K562 (cell line): ENCODE data around the gene ADNP. TPM values are rescaled to one million over a fixed set of nuclear protein-coding genes. Genes with fewer than 3 reads are reported as not detected.

Source experiments
- BDP1 ChIP-seq: IDR thresholded peaks from 3 replicates; pipeline ENCODE4 v1.6.1; 2011; ENCODE audit not compliant: insufficient read length, insufficient read depth
- CEBPG ChIP-seq, 3 experiments: fragments of 200-800 bp in 1 of 3; sonication (Bioruptor generic) in 1 of 3; sonication (generic) in 1 of 3; formaldehyde crosslinking in 1 of 3; IDR thresholded peaks in 2 of 3; conservative IDR thresholded peaks in 1 of 3; 2 replicates each; pipeline versions ENCODE4 v1.6.1 to v1.8.0; 2016 to 2022; ENCODE audit warnings: missing compliant biosample characterization in 2 of 3, missing genetic modification characterization in 2 of 3, mild to moderate bottlenecking in 1 of 3, missing genetic modification reagents in 1 of 3
- CREB1 ChIP-seq, 2 experiments: sonication (generic) in 1 of 2; formaldehyde crosslinking in 1 of 2; IDR thresholded peaks; 2 replicates each; pipeline versions ENCODE4 v1.6.1 to v1.8.0; 2012 to 2022; ENCODE audit warnings: inconsistent platforms in 1 of 2, mild to moderate bottlenecking in 1 of 2, missing genetic modification reagents in 1 of 2, moderate library complexity in 1 of 2
- HSF4 ChIP-seq: fragments of 250-450 bp; sonication (Bioruptor Pico); IDR thresholded peaks from 2 replicates; pipeline ENCODE4 v2.1.2; 2022; ENCODE audit warnings: mild to moderate bottlenecking, moderate library complexity, borderline replicate concordance
- MYNN ChIP-seq, 2 experiments: sonication (generic); formaldehyde crosslinking in 1 of 2; IDR thresholded peaks; 2 replicates each; pipeline versions ENCODE4 v1.5.0 to v1.6.1; 2016 to 2020; ENCODE audit warnings: antibody characterized with exemption in 1 of 2, missing genetic modification reagents in 1 of 2
- NFATC3 ChIP-seq: fragments of 450-650 bp; IDR thresholded peaks from 2 replicates; pipeline ENCODE4 v1.6.1; 2017; ENCODE audit warnings: mild to moderate bottlenecking
- SIN3A ChIP-seq, 2 experiments: fragments of 150-350 bp in 1 of 2; IDR thresholded peaks; 2 replicates each; pipeline ENCODE4 v1.6.1; 2011 to 2016; ENCODE audit warnings: borderline replicate concordance in 2 of 2, low read depth in 2 of 2, low read length in 2 of 2, mild to moderate bottlenecking in 2 of 2, moderate library complexity in 2 of 2; ENCODE audit not compliant: control insufficient read depth in 1 of 2
- TRIM28 ChIP-seq: fragments of 450-650 bp; IDR thresholded peaks from 2 replicates; pipeline ENCODE4 v1.6.1; 2017
- ZFP36 ChIP-seq: fragments of 150-350 bp; IDR thresholded peaks from 2 replicates; pipeline ENCODE4 v1.6.1; 2018; ENCODE audit warnings: low read length, low read depth; ENCODE audit not compliant: partially characterized antibody
- ZNF76 ChIP-seq: fragments of 250-450 bp; sonication (Bioruptor Pico); IDR thresholded peaks from 2 replicates; pipeline ENCODE4 v1.4.0; 2020; ENCODE audit warnings: mild to moderate bottlenecking, moderate library complexity, borderline replicate concordance
- polyA plus RNA-seq, 8 experiments: library from polyadenylated mRNA; depleted of rRNA in 4 of 8; stranded (reverse) in 5 of 8; unstranded in 3 of 8; fragments of >200 nt; fragmentation: Nextera tagmentation in 2 of 8; fragmentation: Illumina TruSeq in 1 of 8; extraction: Ambion mirVana in 2 of 8; extraction: Trizol in 1 of 8; gene quantifications; 2 replicates each; pipeline versions ENCODE4 v1.2.1 to v1.2.3, GENCODE V29; 2011 to 2014; ENCODE audit warnings: inconsistent platforms in 1 of 8, missing spikeins in 1 of 8
- total RNA-seq, 7 experiments: library from RNA; depleted of rRNA in 6 of 7; stranded (reverse); fragments of >200 nt in 6 of 7; fragmentation: Illumina TruSeq in 2 of 7; extraction: Trizol in 2 of 7; gene quantifications; 2 replicates each; pipeline versions ENCODE4 v1.2.1 to v1.2.3, GENCODE V29; 2011 to 2021; ENCODE audit warnings: low replicate concordance in 1 of 7
- TF ChIP-seq, protein P1 (sequence below): fragments of 250-450 bp; sonication (Bioruptor Pico); IDR thresholded peaks from 2 replicates; pipeline ENCODE4 v1.8.0; 2022; ENCODE audit warnings: moderate library complexity, mild to moderate bottlenecking, inconsistent platforms
- TF ChIP-seq, protein P2 (sequence below): sonication (generic); formaldehyde crosslinking; IDR thresholded peaks from 2 replicates; pipeline ENCODE4 v1.8.0; 2023; ENCODE audit warnings: missing genetic modification reagents, mild to moderate bottlenecking, borderline replicate concordance
- TF ChIP-seq, protein P3 (sequence below): fragments of 450-650 bp; IDR thresholded peaks from 2 replicates; pipeline ENCODE4 v1.6.1; 2016; ENCODE audit warnings: borderline replicate concordance
- TF ChIP-seq, protein P4 (sequence below): fragments of 250-450 bp; sonication (Bioruptor Pico); IDR thresholded peaks from 2 replicates; pipeline ENCODE4 v1.8.0; 2021; ENCODE audit warnings: mild to moderate bottlenecking, moderate library complexity

ADNP gene
- total and polyA plus RNA-seq, 9 of the 15 experiments (the other 6 are each of a cell fraction or from before 2014, with no cell fraction given) = 17.8 to 59.9 (median 25.3) TPM

DNA sequence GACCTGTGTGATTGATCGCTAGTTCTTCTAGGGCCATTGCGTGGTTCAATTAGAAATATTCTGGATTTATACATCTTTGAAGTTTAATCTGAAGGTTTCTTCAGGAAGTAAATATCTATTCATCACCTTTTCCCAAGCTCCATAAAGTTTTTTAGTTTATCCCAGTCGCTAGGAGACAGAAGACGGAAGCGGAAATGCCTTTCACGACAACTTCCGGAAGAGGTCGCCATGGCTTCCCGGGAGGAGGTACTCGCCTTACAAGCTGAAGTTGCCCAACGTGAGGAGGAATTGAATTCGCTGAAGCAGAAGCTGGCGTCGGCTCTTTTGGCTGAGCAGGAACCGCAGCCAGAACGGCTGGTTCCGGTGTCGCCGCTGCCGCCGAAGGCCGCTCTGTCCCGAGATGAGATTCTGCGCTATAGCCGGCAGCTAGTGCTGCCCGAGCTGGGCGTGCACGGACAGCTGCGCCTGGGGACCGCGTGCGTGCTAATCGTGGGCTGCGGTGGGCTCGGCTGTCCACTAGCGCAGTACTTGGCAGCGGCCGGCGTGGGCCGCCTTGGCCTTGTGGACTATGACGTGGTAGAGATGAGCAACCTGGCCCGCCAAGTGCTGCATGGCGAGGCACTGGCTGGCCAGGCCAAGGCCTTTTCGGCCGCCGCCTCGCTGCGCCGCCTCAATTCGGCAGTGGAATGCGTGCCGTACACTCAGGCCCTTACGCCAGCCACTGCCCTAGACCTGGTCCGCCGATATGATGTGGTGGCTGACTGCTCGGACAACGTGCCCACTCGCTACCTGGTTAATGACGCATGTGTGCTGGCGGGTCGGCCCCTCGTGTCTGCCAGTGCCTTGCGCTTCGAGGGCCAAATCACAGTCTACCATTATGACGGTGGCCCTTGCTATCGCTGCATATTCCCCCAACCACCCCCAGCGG is 27.6 kb upstream of the ADNP start, which contains the start of gene MOCS3 (continued):
- TF ChIP-seq MYNN (IDR thresholded peaks at IDR 0.05) = no peak
- TF ChIP-seq MYNN (CRISPR knock-in tag; IDR thresholded peaks at IDR 0.05) = no peak
- TF ChIP-seq, protein P1, sequence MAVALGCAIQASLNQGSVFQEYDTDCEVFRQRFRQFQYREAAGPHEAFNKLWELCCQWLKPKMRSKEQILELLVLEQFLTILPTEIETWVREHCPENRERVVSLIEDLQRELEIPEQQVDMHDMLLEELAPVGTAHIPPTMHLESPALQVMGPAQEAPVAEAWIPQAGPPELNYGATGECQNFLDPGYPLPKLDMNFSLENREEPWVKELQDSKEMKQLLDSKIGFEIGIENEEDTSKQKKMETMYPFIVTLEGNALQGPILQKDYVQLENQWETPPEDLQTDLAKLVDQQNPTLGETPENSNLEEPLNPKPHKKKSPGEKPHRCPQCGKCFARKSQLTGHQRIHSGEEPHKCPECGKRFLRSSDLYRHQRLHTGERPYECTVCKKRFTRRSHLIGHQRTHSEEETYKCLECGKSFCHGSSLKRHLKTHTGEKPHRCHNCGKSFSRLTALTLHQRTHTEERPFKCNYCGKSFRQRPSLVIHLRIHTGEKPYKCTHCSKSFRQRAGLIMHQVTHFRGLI (CRISPR knock-in tag) = no peak
- TF ChIP-seq, protein P2, sequence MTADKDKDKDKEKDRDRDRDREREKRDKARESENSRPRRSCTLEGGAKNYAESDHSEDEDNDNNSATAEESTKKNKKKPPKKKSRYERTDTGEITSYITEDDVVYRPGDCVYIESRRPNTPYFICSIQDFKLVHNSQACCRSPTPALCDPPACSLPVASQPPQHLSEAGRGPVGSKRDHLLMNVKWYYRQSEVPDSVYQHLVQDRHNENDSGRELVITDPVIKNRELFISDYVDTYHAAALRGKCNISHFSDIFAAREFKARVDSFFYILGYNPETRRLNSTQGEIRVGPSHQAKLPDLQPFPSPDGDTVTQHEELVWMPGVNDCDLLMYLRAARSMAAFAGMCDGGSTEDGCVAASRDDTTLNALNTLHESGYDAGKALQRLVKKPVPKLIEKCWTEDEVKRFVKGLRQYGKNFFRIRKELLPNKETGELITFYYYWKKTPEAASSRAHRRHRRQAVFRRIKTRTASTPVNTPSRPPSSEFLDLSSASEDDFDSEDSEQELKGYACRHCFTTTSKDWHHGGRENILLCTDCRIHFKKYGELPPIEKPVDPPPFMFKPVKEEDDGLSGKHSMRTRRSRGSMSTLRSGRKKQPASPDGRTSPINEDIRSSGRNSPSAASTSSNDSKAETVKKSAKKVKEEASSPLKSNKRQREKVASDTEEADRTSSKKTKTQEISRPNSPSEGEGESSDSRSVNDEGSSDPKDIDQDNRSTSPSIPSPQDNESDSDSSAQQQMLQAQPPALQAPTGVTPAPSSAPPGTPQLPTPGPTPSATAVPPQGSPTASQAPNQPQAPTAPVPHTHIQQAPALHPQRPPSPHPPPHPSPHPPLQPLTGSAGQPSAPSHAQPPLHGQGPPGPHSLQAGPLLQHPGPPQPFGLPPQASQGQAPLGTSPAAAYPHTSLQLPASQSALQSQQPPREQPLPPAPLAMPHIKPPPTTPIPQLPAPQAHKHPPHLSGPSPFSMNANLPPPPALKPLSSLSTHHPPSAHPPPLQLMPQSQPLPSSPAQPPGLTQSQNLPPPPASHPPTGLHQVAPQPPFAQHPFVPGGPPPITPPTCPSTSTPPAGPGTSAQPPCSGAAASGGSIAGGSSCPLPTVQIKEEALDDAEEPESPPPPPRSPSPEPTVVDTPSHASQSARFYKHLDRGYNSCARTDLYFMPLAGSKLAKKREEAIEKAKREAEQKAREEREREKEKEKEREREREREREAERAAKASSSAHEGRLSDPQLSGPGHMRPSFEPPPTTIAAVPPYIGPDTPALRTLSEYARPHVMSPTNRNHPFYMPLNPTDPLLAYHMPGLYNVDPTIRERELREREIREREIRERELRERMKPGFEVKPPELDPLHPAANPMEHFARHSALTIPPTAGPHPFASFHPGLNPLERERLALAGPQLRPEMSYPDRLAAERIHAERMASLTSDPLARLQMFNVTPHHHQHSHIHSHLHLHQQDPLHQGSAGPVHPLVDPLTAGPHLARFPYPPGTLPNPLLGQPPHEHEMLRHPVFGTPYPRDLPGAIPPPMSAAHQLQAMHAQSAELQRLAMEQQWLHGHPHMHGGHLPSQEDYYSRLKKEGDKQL (CRISPR knock-in tag) = no peak
- TF ChIP-seq CEBPG (CRISPR knock-in tag; IDR thresholded peaks at IDR 0.05) = no peak; the same call in 1 of the 2 replicates
- no peak; a peak in 3 of 4 replicates for TF ChIP-seq CEBPG (tag; conservative IDR thresholded peaks at IDR 0.05 in 1 of 2, IDR thresholded peaks at IDR 0.05 in 1 of 2)
- no peak; the same call in 1 of the 2 replicates for TF ChIP-seq CREB1 (IDR thresholded peaks at IDR 0.05)
- TF ChIP-seq CREB1 (CRISPR knock-in tag; IDR thresholded peaks at IDR 0.05) = peak; percentile 57
- no peak for TF ChIP-seq HSF4
- no peak for TF ChIP-seq BDP1
- TF ChIP-seq SIN3A (IDR thresholded peaks at IDR 0.05; ENCODE audit: borderline replicate concordance in 2 of 2, control insufficient read depth in 1 of 2, low read depth in 2 of 2, low read length in 2 of 2) = peak in 1 of 2 experiments; percentile 34; a peak in 3 of 4 replicates
- TF ChIP-seq, protein P3, sequence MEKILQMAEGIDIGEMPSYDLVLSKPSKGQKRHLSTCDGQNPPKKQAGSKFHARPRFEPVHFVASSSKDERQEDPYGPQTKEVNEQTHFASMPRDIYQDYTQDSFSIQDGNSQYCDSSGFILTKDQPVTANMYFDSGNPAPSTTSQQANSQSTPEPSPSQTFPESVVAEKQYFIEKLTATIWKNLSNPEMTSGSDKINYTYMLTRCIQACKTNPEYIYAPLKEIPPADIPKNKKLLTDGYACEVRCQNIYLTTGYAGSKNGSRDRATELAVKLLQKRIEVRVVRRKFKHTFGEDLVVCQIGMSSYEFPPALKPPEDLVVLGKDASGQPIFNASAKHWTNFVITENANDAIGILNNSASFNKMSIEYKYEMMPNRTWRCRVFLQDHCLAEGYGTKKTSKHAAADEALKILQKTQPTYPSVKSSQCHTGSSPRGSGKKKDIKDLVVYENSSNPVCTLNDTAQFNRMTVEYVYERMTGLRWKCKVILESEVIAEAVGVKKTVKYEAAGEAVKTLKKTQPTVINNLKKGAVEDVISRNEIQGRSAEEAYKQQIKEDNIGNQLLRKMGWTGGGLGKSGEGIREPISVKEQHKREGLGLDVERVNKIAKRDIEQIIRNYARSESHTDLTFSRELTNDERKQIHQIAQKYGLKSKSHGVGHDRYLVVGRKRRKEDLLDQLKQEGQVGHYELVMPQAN = peak; percentile 91; the same call in 1 of the 2 replicates
- TF ChIP-seq TRIM28 = no peak
- TF ChIP-seq NFATC3 = no peak
- TF ChIP-seq ZNF76 (CRISPR knock-in tag) = no peak
- no peak for TF ChIP-seq ZFP36
- TF ChIP-seq, protein P4, sequence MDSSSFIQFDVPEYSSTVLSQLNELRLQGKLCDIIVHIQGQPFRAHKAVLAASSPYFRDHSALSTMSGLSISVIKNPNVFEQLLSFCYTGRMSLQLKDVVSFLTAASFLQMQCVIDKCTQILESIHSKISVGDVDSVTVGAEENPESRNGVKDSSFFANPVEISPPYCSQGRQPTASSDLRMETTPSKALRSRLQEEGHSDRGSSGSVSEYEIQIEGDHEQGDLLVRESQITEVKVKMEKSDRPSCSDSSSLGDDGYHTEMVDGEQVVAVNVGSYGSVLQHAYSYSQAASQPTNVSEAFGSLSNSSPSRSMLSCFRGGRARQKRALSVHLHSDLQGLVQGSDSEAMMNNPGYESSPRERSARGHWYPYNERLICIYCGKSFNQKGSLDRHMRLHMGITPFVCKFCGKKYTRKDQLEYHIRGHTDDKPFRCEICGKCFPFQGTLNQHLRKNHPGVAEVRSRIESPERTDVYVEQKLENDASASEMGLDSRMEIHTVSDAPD = no peak
